PFSK-1 (cell line): ENCODE measurements around the gene KCNG2.

Experiments
- FOXP2 ChIP-seq: optimal IDR thresholded peaks from 2 replicates; pipeline ENCODE3; 2011; ENCODE audit warnings: borderline replicate concordance, control low read depth, inconsistent platforms; ENCODE audit not compliant: insufficient read depth; ENCODE audit errors: extremely low read length, extremely low read depth
- POLR2AphosphoS5 ChIP-seq: IDR thresholded peaks from 2 replicates; pipeline ENCODE4 v1.6.1; 2012; ENCODE audit warnings: low read depth, mild to moderate bottlenecking, control low read depth, low read length, moderate library complexity
- SIN3A ChIP-seq: IDR thresholded peaks from 2 replicates; pipeline ENCODE4 v1.6.1; 2012; ENCODE audit warnings: mild to moderate bottlenecking, low read length, moderate library complexity, borderline replicate concordance; ENCODE audit not compliant: insufficient read depth
- TAF1 ChIP-seq: IDR thresholded peaks from 2 replicates; pipeline ENCODE4 v1.6.1; 2012; ENCODE audit warnings: low read length, control low read depth, borderline replicate concordance; ENCODE audit not compliant: insufficient read depth
- TF ChIP-seq, protein P1 (sequence below), 2 experiments: IDR thresholded peaks; 2 replicates each; pipeline versions ENCODE4 v1.6.1 to v1.8.0; 2011 to 2012; ENCODE audit warnings: low read depth in 2 of 2, low read length in 2 of 2, control low read depth in 1 of 2, inconsistent platforms in 1 of 2, mild to moderate bottlenecking in 1 of 2, moderate library complexity in 1 of 2; ENCODE audit not compliant: insufficient read depth in 1 of 2

Gene KCNG2

DNA sequence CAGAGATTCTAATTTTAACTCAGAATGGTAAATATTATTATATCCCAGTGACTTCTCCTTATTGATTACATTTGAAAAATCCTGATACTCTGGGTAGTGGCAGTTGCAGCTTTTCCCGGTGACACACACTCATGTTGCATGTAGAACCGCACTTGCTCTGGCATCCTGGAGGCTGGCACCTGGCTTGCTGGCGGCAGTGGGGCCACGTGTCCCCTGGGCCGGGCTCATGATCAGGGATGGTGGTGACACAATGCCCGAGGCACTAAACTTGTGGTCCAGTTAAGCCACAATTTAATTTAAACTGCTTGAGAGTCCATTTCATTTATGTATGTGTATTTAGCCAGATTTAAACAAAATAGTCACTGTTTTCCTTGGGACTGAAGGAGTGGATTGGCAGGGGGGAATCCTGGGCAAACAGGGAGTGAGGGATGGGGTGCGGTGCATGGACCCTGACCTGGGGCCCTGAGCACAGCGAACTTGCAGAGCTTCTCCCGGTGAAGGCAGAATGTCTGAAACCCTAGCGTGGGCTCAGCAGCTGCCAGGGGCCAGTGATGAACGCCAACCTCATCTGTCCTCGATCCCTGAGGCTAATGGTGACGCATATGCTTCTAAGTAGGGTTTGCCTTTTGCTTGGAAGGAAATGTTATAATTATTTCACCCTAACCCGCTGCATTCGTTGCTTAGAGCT lies 50.0 kb downstream of the KCNG2 start:
- TF ChIP-seq TAF1 (no peak), FOXP2 (no peak), SIN3A (no peak), POLR2AphosphoS5 (no peak)
- TF ChIP-seq, protein P1, sequence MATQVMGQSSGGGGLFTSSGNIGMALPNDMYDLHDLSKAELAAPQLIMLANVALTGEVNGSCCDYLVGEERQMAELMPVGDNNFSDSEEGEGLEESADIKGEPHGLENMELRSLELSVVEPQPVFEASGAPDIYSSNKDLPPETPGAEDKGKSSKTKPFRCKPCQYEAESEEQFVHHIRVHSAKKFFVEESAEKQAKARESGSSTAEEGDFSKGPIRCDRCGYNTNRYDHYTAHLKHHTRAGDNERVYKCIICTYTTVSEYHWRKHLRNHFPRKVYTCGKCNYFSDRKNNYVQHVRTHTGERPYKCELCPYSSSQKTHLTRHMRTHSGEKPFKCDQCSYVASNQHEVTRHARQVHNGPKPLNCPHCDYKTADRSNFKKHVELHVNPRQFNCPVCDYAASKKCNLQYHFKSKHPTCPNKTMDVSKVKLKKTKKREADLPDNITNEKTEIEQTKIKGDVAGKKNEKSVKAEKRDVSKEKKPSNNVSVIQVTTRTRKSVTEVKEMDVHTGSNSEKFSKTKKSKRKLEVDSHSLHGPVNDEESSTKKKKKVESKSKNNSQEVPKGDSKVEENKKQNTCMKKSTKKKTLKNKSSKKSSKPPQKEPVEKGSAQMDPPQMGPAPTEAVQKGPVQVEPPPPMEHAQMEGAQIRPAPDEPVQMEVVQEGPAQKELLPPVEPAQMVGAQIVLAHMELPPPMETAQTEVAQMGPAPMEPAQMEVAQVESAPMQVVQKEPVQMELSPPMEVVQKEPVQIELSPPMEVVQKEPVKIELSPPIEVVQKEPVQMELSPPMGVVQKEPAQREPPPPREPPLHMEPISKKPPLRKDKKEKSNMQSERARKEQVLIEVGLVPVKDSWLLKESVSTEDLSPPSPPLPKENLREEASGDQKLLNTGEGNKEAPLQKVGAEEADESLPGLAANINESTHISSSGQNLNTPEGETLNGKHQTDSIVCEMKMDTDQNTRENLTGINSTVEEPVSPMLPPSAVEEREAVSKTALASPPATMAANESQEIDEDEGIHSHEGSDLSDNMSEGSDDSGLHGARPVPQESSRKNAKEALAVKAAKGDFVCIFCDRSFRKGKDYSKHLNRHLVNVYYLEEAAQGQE (IDR thresholded peaks at IDR 0.05; ENCODE audit: insufficient read depth in 1 of 2, low read depth in 2 of 2, low read length in 2 of 2), result no peak

DNA sequence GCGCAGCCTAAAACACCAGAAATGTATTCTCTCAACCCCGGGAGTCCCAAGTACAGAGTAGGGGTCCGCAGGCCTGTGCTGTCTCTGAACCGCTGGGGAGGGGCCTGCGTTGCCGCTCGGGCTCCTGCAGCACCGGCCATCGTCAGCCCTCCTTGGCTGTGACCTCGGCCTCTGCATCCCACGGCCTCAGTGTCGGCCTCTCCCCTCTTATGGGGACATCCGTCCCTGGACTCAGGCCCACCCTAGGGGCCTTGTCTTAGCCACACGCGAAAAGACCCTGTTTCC lies 50.5 kb downstream of the KCNG2 start:
- TF ChIP-seq, protein P1 (IDR thresholded peaks at IDR 0.05; ENCODE audit: insufficient read depth in 1 of 2, low read depth in 2 of 2, low read length in 2 of 2), result no peak
- TF ChIP-seq TAF1 (no peak), FOXP2 (no peak), SIN3A (no peak), POLR2AphosphoS5 (no peak)

DNA sequence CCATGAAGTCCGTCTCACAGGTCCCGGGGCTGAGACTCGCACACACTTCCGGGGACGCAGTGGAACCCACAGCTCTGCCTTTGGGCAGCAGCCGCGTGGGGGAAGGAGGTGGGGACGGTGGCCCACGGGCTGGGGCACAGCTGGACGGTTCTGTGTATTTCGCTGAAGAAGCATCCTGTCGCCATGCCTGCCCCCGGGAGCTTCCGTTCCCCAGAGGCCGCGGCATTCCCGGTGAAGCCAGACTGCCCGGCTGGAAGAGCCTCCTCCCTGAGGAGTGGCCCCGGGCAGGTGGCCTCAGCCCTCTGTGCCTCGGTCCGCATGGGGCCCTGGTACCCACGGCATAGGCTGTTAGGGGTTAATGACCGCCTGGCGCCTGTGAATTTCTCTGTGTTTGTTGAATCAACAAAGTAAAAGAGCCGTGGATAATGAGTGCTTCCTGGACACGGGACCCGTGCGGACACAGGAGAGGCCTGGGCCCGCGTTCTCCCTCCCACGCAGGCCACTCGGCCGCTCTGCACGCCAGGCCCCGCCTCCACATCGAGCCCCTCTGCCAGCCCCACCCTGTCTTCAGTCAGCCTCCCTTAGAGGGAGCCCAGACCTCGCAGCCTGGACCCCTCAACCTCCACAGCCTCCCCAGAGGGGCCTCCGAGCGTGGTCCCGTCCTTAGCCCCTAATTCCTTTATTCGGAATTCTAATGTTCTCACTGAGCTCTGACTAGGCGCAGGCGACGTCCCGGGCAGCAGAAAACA lies 51.0 kb downstream of the KCNG2 start:
- no peak for TF ChIP-seq POLR2AphosphoS5
- TF ChIP-seq TAF1, result no peak
- TF ChIP-seq, protein P1 (IDR thresholded peaks at IDR 0.05; ENCODE audit: insufficient read depth in 1 of 2, low read depth in 2 of 2, low read length in 2 of 2), result no peak
- TF ChIP-seq SIN3A, result no peak
- TF ChIP-seq FOXP2, result no peak

DNA sequence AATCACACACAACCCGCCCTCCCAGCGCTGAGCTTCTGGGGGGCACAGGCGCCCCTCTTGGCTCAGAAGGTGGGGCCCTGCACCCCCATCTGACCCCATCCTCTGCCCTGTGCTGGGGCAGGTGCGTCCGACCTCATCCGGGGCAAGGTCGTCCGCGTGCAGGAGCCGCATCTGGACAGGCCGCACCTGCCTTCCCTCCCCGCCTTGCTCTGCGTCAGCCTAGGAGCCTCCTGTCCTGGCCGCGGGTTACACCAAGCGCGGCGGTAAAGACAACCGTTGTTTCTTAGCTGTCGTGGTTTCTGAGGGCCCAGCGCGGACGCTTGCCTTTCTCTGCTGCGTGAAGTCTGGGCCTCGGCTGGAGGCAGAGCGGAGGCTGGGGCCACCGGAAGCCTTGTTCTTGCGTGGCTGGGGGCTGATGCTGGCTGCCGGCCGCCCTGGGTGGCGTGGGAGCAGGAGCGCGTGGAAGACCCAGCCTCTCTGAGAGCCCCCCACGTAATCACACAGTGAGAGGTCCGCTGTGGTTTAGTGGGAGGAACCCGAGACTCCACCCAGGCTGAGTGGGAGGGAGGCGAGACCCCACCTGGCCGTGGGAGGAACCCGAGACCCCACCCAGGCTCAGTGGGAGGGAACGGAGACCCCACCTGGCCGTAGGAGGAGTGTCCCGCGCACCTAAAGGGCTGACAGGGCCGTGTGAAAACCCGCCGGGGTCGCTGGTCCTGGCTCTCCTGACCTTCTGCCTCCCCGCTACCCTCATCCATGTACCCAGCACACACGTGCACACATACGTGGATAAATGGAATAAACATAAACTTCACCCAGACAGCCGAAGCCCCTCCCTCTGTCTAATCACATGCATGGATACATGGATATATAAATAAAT lies 51.8 kb downstream of the KCNG2 start:
- TF ChIP-seq TAF1 (no peak), POLR2AphosphoS5 (no peak)

DNA sequence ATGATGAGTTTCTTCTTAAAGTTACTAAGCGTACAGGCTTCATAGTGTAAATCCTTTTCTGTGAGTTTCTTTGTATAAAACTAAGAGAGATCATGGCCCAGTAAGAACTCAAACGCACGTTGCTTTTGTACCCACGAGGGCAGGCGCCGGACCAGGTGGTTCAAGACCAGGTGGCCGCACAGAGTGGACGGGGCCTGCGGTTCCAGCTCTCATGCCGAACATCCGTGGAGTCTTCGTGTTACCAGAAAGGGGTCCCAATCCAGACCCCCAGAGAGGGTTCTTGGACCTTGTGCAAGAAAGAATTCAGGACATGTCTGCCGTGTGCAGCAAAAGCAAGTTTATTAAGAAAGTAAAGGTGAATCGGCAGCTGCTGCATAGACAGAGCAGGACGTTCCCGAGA lies 53.0 kb downstream of the KCNG2 start:
- no peak for TF ChIP-seq SIN3A
- no peak for TF ChIP-seq POLR2AphosphoS5
- TF ChIP-seq, protein P1 (IDR thresholded peaks at IDR 0.05; ENCODE audit: insufficient read depth in 1 of 2, low read depth in 2 of 2, low read length in 2 of 2), result no peak
- no peak for TF ChIP-seq FOXP2
- TF ChIP-seq TAF1, result no peak
